GM12875 (cell line): Measurements from ENCODE around the gene NELL1.

Experiments
- H3K4me3 ChIP-seq: one replicate; pipeline ENCODE4 v1.5.1; 2011; ENCODE audit warnings: low read depth, low read length, control low read depth
- TF ChIP-seq, protein P1 (sequence below): IDR thresholded peaks from 2 replicates; pipeline ENCODE4 v1.5.1; 2011; ENCODE audit warnings: low read depth, mild to moderate bottlenecking, control low read depth, inconsistent platforms, low read length, moderate library complexity, borderline replicate concordance; ENCODE audit not compliant: insufficient read depth

The NELL1 gene

DNA sequence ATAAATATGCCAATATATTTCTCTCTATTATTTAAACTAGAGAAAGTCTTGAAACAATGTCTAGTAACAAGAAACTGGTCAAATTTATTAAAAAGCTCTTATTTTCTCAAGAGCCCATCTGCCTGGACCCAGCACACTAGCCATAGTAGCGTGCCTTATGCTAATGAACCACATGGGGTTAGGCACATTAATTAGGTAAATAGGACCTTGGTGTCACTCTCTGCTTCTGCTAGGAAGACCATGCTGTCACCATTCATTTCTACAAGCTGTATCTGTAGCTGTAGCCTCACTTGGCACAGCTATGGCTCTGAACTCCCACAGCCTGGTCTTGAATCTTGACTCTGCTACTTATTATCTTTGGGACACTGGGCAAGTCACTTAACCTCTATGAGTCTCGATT lies 390.5 kb downstream of the NELL1 start:
- TF ChIP-seq, protein P1, sequence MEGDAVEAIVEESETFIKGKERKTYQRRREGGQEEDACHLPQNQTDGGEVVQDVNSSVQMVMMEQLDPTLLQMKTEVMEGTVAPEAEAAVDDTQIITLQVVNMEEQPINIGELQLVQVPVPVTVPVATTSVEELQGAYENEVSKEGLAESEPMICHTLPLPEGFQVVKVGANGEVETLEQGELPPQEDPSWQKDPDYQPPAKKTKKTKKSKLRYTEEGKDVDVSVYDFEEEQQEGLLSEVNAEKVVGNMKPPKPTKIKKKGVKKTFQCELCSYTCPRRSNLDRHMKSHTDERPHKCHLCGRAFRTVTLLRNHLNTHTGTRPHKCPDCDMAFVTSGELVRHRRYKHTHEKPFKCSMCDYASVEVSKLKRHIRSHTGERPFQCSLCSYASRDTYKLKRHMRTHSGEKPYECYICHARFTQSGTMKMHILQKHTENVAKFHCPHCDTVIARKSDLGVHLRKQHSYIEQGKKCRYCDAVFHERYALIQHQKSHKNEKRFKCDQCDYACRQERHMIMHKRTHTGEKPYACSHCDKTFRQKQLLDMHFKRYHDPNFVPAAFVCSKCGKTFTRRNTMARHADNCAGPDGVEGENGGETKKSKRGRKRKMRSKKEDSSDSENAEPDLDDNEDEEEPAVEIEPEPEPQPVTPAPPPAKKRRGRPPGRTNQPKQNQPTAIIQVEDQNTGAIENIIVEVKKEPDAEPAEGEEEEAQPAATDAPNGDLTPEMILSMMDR = no peak
- H3K4me3 ChIP-seq = no peak overlapping the region

DNA sequence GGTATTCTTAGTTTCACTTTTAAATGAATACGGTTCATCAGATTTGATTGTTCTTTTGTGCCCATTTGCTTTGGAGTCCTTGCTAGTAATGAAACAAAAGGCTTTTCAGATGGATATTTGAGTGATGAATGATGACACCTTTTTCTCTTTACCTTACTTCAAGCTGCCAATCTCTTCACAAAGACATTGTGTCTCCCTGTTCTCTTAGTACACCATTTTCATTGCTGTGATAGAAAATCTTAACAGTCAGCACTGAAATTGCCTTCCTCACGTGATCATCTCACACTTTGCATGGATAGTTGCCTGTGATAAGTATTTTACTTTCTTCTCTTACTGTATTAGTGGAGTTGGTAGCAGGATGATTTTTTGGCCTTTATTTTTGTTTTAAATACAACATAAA lies 396.6 kb downstream of the NELL1 start:
- no peak overlapping the region for H3K4me3 ChIP-seq
- TF ChIP-seq, protein P1 = no peak

- TF ChIP-seq, protein P1 = no peak
- H3K4me3 ChIP-seq = no peak overlapping the region
Observed at GRCh38 chr11:21068886-21069285, 399.5 kb downstream of the NELL1 start.

- TF ChIP-seq, protein P1 = no peak
- no peak overlapping the region for H3K4me3 ChIP-seq
Observed at GRCh38 chr11:21069909-21070308, 400.5 kb downstream of the NELL1 start.

- TF ChIP-seq, protein P1 = no peak
- no peak overlapping the region for H3K4me3 ChIP-seq
Observed at GRCh38 chr11:21072558-21072957, 403.2 kb downstream of the NELL1 start.

- TF ChIP-seq, protein P1 = no peak
- H3K4me3 ChIP-seq = no peak overlapping the region
Observed at GRCh38 chr11:21082853-21083252, 413.5 kb downstream of the NELL1 start.

DNA sequence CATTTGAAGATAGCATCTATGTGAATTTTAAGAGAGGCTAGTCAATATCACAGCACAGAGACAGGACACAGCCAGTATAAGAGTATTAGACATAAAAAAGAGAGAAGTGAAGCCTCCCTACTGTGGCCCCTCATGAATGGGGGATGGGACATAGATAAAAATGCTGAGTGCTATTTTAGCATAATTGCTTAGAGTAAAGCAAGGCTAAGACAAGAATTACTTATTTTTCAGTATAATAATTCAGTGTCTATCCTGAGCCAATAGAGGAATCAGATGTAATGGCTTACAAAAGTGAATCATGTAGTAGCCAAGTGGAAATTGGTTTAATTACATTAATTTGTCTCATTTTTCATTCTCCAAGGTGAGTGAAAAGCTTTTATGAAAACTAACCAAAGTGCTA lies 419.5 kb downstream of the NELL1 start:
- H3K4me3 ChIP-seq = no peak overlapping the region
- TF ChIP-seq, protein P1 = no peak
